ENCODE measurements around the gene MEIOB. TPM values are rescaled to one million over a fixed set of nuclear protein-coding genes. Genes with fewer than 3 reads are reported as not detected.
"Not testable (repeated sequence)": the region's sequence is repeated elsewhere in the genome, so short reads cannot be mapped to it uniquely, and the experiment has no call there.

The MEIOB gene
- total RNA-seq, 3 donors from 2014 or later (not counting 1 experiment from before 2014, with no cell fraction given), result not detected

GRCh38 chr16:1877804-1878203 lies 5.8 kb upstream of the MEIOB start:
- Histone ChIP-seq H3K4me3 (ENCODE audit: low read length) (no peak overlapping the region), H3K27ac (ENCODE audit: low read length) (no peak overlapping the region), H3K4me1 (ENCODE audit: control insufficient read depth, insufficient read depth, low read length) (no peaks in the 10 kb centered on the region), H3K27me3 (ENCODE audit: control insufficient read depth, insufficient read depth, low read length) (peaks cover 2% of the 10 kb centered on the region), H3K9me3 (ENCODE audit: control insufficient read depth, insufficient read depth, low read length) (no peaks in the 10 kb centered on the region), H3K36me3 (ENCODE audit: control insufficient read depth, insufficient read depth, low read length) (no peaks in the 10 kb centered on the region)
- Mint-ChIP-seq H3K27me3 (ENCODE audit: low read depth in 2 of 2) (peaks cover 8 to 16% of the 10 kb centered on the region in 2 donors), H3K9me3 (no peaks in the 10 kb centered on the region), H3K36me3 (no peaks in the 10 kb centered on the region), H3K4me1 (no peaks in the 10 kb centered on the region), H3K4me3 (no peak overlapping the region), H3K27ac (no peak overlapping the region)
- intact Hi-C loops (cut with micrococcal nuclease), result no loop called here
- ATAC-seq (no peak), DNase-seq (no peak)
- no peak for TF ChIP-seq CTCF (IDR thresholded peaks at IDR 0.05)
- 72% methylated on average over 11 of the region's 11 CpGs for WGBS (ENCODE audit: insufficient coverage)

GRCh38 chr16:1877089-1877488 lies 5.1 kb upstream of the MEIOB start:
- ATAC-seq, result no peak
- peaks cover 4% of the 10 kb centered on the region in 2 donors for H3K4me1 Mint-ChIP-seq
- Histone ChIP-seq H3K9me3 (ENCODE audit: control insufficient read depth, insufficient read depth, low read length) (no peaks in the 10 kb centered on the region), H3K36me3 (ENCODE audit: control insufficient read depth, insufficient read depth, low read length) (no peaks in the 10 kb centered on the region), H3K4me1 (ENCODE audit: control insufficient read depth, insufficient read depth, low read length) (peaks cover 2% of the 10 kb centered on the region), H3K27me3 (ENCODE audit: control insufficient read depth, insufficient read depth, low read length) (peaks cover 5% of the 10 kb centered on the region), H3K27ac (ENCODE audit: low read length) (no peak overlapping the region), H3K4me3 (ENCODE audit: low read length) (no peak overlapping the region)
- no peak overlapping the region for H3K4me3 Mint-ChIP-seq
- no peaks in the 10 kb centered on the region for H3K36me3 Mint-ChIP-seq
- 65% methylated on average over 6 of the region's 6 CpGs for WGBS (ENCODE audit: insufficient coverage)
- no peak overlapping the region for H3K27ac Mint-ChIP-seq
- intact Hi-C loops (cut with micrococcal nuclease), result no loop called here
- TF ChIP-seq CTCF (IDR thresholded peaks at IDR 0.05), result no peak
- no peaks in the 10 kb centered on the region for H3K9me3 Mint-ChIP-seq
- peaks cover 13 to 23% of the 10 kb centered on the region in 2 donors for H3K27me3 Mint-ChIP-seq (ENCODE audit: low read depth in 2 of 2)
- DNase-seq, result no peak

- Mint-ChIP-seq H3K27me3 (ENCODE audit: low read depth in 2 of 2) (peaks cover 15 to 24% of the 10 kb centered on the region in 2 donors), H3K27ac (no peak overlapping the region), H3K4me3 (no peak overlapping the region), H3K4me1 (peaks cover 5 to 6% of the 10 kb centered on the region in 2 donors), H3K36me3 (no peaks in the 10 kb centered on the region), H3K9me3 (no peaks in the 10 kb centered on the region)
- no peak for TF ChIP-seq CTCF (IDR thresholded peaks at IDR 0.05)
- no peaks in the 10 kb centered on the region for H3K9me3 ChIP-seq (ENCODE audit: control insufficient read depth, insufficient read depth, low read length)
- peaks cover 2% of the 10 kb centered on the region for H3K4me1 ChIP-seq (ENCODE audit: control insufficient read depth, insufficient read depth, low read length)
- WGBS (ENCODE audit: insufficient coverage), result 69% methylated on average over 6 of the region's 7 CpGs
- intact Hi-C loops (cut with micrococcal nuclease), result no loop called here
- no peaks in the 10 kb centered on the region for H3K36me3 ChIP-seq (ENCODE audit: control insufficient read depth, insufficient read depth, low read length)
- no peak overlapping the region for H3K4me3 ChIP-seq (ENCODE audit: low read length)
- DNase-seq (no peak), ATAC-seq (no peak)
- H3K27me3 ChIP-seq (ENCODE audit: control insufficient read depth, insufficient read depth, low read length), result peaks cover 6% of the 10 kb centered on the region
- no peak overlapping the region for H3K27ac ChIP-seq (ENCODE audit: low read length)
These were observed 4.5 kb upstream of the MEIOB start for GRCh38 chr16:1876468-1876867.

GRCh38 chr16:1876066-1876465 lies 4.1 kb upstream of the MEIOB start:
- H3K4me1 ChIP-seq (ENCODE audit: control insufficient read depth, insufficient read depth, low read length); intact Hi-C loops (cut with micrococcal nuclease); H3K4me3 ChIP-seq (ENCODE audit: low read length); H3K9me3 ChIP-seq (ENCODE audit: control insufficient read depth, insufficient read depth, low read length); H3K27me3 ChIP-seq (ENCODE audit: control insufficient read depth, insufficient read depth, low read length); H3K4me1 Mint-ChIP-seq; H3K27ac Mint-ChIP-seq; H3K36me3 ChIP-seq (ENCODE audit: control insufficient read depth, insufficient read depth, low read length); DNase-seq; H3K9me3 Mint-ChIP-seq; ATAC-seq; H3K36me3 Mint-ChIP-seq; H3K27ac ChIP-seq (ENCODE audit: low read length); H3K4me3 Mint-ChIP-seq: not testable (repeated sequence)
- WGBS (ENCODE audit: insufficient coverage), result 84% methylated on average over 13 of the region's 13 CpGs
- H3K27me3 Mint-ChIP-seq (ENCODE audit: low read depth in 2 of 2), result peaks cover 15 to 24% of the 10 kb centered on the region in 2 donors

Data from natural killer cell (primary cell).